UCSD-AML1 (cell line): ENCODE data around the gene NKPD1.

Experiments
- DNase-seq: peaks from one replicate; lab custom pipeline; 2025; ENCODE audit not compliant: unreplicated experiment; lab: John Stamatoyannopoulos, UW

NKPD1 gene

DNA sequence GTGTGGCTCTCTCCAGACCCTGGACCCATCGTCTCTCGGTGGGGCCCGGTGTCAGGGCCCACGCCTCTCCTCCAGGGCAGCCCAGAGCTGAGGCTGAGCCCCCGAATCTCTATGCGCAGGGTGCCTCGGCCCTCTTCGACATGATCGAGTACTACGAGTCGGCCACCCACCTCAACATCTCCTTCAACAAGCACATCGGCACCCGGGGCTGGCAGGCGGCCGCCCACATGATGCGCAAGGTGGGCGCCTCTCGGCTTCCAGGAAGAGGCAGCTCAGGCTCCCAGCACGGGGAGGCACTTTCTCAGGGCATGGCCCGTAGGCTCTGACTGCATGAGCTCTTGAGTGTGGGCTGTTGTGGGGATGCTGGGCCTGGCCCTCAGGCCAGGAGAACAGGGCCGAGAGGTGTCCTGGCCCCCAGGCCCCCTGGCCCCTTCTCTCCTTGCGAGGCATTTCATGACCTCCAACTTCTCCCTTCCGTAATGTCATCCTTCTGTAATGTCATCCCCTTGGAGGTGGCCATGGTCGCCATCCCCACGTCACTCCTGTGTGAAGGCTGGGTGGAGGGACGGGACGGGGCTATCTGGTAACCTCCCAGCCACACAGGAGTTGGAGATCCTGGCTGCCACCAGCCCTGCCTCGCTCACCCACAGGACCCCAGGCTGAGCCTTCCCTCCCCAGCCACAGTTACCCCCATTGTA is 19.4 kb downstream of the NKPD1 start:
- no peak for DNase-seq

- DNase-seq, result no peak
Observed at GRCh38 chr19:45140533-45140932, 20.2 kb downstream of the NKPD1 start.

DNA sequence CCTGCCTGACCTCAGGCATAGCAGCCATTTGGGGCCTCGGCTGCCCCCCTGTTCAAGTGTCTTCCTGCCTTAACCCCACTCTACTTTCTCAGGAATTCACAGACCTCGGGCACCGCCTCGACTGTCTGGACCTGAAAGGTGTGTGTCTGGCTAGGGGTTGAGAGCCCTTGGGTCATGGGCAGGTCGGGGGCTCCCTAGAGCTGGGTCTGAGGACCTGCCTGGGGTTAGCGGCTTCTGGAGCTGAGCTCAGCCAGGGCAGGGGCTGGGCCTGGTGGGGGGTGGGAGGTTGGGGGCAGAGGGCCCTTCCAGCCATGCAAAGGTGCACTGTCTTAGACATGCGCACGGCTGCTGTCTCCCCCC is 20.7 kb downstream of the NKPD1 start:
- no peak for DNase-seq

DNA sequence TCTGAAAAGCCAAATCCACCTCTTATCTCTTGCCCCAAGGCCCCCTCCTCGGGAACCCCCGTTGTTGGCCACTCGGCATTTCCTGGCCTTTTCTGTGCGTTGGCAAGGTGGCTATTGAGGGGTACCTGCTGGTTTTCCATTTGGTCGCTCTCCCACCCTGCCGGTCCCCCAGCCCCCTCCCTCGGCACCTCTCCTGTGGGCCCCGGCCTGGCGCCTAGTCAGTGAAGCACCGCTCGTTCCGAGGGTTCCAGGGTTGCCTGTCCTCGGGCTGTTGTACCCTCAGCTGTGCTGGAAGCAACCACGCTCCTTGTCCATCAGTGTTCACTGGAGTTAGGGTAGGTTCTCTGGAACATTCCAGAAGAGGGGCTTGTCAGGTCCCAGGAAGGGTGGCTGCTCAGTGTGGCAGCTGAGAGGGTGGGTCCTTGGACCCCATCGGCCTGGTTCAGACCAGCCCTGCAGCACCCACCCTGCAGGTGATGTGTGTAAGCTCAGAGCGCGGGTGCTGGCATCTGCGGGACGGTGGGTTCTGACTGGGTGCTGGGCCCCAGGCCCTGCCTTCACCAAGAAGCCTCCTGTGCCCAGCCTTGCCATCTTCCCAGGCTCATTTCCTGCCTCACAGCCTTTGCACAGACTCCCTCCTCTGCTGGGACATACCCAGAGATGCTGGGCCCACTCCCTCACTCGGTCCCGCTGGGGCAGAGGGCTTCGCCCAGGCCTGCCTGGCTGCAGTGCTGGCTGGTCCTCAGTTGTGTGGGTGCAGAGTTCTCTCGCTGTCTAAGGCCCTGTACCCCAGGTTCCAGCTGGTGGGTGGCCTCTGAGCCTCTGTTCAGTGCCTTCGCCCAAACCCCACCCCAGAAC is 21.3 kb downstream of the NKPD1 start:
- no peak for DNase-seq

DNA sequence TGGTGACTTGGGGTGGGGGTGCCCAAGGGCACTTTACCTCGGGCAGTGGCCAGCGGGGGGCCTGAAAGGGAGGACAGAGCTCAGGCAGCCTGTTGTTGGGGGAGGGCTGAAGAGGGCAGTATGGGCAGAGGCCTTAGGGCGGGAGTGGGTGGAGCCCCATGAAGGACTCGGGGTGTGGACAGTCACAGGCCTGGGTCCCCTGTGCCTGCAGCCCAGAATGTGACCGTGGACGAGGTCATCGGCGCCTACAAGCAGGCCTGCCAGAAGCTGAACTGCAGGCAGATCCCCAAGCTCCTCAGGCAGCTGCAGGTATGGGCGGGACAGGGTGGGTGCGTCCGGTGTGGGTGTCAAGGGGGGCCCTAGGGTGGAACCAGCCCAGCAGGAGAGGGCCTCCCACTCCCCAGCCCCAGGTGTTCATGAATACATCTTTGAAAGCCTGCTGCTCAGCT is 22.5 kb downstream of the NKPD1 start:
- DNase-seq, result no peak

DNA sequence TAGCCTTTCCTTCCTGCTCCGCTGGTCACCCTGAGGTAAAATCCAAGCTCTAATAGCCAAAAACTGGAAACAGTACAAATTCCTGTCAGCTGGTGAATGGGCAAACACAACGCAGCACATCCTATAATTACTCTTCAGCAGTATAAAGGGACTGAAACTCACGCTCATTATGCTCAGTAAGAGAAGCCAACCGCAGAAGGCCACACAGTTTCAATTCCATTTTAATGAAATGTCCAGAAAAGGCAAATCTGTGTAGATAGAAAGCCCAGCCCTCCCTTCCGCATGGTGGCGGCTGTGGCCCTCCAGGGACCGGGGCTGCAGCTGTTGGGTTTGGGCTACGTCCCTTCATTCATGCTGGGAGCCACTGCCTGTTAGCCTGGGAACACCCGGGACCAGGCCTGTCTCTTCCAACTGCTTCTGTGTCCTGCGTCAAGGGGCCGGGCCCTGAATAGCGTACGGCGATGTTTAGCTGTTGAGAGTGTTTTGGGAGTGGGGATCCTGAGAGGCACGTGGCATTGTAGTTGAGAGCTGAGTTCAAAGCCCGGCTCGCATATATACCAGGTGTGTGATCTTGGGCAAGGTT is 23.5 kb downstream of the NKPD1 start:
- no peak for DNase-seq

GRCh38 chr19:45136507-45137178 is 24.1 kb downstream of the NKPD1 start:
- no peak for DNase-seq

DNA sequence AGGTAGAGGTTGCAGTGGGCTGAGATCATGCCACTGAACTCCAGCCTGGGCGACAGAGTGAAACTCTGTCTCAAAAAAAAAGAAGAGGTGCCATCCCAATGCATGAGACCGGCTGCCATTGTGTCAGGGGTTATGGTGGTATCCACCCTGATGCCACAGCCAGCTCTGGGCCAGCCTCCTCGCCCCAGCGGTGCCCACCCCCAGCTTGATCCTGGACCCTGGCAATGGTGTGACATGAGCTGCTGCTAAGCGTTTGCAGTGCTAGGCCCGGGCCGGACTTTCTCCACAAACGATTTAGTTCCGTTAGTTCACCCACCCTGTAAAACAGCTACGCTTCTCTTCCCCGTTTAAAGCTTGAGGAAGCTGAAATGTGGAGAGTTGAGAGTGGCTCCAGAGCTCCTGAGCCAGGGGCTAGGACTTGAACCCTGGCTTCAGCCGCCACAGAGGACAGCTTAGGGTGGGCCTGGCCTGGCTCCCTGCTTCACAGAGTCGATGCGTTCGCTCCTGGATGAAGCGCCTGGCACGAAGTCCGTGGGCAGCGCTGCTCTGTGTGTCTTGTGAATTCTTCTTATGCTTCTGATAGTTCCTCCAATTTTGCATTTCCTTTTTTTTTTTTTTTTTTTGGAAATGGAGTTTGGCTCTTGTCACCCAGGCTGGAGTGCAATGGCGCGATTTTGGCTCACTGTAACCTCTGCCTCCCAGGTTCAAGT is 25.5 kb downstream of the NKPD1 start:
- DNase-seq, result no peak

GRCh38 chr19:45133661-45134060 is 27.1 kb downstream of the NKPD1 start:
- no peak for DNase-seq

DNA sequence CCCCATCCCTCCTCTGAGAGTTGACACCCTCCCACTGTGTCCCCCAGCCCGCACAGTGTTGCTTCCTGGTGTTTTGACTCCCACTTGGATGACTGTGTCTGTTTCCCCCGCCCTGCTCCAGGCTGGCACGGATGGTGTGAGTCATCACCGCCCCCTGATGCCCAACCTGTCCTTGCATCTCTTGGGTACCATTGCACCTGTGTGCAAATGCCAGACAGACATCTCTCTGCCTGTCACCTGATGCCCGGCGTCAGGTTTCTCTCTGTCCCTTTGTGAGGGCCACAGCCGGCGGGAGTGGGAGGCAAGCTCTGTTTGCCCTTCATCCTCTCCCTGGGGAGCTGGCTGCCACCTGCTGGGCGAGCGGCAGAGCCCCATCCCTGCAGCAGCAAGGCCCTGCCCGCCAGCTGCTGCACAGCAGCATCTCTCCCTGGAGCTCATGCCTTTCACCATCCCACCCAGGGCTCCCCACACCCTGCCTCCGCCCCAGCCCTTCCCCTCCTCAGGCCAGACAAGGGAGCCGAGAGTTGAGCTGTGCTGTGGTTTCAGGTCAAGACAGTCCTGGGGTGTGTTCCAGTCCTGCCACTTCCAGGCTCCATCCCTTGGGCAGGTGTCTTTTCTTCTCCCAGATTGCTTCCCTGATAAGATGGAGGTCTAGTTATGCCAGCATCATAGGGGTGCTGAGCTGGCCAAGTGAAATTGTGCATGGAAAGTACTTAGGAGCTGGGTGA is 29.7 kb downstream of the NKPD1 start:
- peak; percentile 26 for DNase-seq

GRCh38 chr19:45130236-45130635 is 30.5 kb downstream of the NKPD1 start:
- DNase-seq, result no peak

DNA sequence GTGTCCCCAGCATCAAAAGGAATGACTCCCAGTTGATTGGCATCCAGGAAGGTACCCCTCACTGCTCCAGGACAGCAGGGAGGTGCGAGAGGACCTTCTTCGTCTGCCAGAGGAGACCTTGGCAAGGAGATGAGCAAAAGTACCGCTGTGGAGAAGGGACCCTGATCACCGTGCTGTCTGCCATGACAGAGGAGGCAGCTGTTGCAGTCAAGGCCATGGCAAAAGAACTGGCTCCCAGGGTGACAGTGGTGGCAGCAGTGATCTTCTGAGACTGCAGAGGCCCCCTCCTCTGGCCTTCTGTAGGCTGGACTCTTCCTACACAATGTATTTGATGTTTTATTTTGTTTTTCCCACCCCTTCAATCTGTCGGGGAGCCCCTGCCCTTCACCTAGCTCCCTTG is 32.0 kb downstream of the NKPD1 start:
- no peak for DNase-seq

GRCh38 chr19:45128146-45128545 is 32.6 kb downstream of the NKPD1 start:
- no peak for DNase-seq

- DNase-seq, result no peak
Observed at GRCh38 chr19:45126654-45127053, 34.1 kb downstream of the NKPD1 start.

GRCh38 chr19:45125975-45126493 is 34.7 kb downstream of the NKPD1 start:
- peak; percentile 72 for DNase-seq

- DNase-seq, result no peak
Observed at GRCh38 chr19:45125360-45125759, 35.4 kb downstream of the NKPD1 start.

GRCh38 chr19:45124021-45124420 is 36.8 kb downstream of the NKPD1 start:
- DNase-seq, result no peak

DNA sequence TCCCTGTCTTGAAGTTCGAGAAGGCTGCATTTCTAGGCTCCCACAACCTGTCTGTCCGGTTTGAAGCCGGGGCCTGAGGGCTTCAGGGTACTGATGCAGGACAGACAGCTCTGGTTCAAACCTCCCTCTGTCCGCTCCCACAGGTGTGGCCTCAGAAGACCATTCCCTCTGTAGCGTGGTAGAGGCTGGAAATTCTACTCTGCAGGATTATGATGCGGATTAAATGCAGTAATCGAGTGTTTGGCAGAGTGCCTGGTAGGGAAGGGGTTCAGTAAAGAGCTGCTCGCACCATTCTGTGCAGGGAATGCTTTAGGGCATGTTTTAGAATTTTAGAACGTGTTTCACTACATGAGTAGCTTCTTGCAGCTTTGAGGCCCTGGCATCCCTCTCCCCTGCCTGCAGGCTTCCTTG is 37.3 kb downstream of the NKPD1 start:
- DNase-seq, result no peak

GRCh38 chr19:45122832-45123231 is 38.0 kb downstream of the NKPD1 start:
- DNase-seq, result no peak

DNA sequence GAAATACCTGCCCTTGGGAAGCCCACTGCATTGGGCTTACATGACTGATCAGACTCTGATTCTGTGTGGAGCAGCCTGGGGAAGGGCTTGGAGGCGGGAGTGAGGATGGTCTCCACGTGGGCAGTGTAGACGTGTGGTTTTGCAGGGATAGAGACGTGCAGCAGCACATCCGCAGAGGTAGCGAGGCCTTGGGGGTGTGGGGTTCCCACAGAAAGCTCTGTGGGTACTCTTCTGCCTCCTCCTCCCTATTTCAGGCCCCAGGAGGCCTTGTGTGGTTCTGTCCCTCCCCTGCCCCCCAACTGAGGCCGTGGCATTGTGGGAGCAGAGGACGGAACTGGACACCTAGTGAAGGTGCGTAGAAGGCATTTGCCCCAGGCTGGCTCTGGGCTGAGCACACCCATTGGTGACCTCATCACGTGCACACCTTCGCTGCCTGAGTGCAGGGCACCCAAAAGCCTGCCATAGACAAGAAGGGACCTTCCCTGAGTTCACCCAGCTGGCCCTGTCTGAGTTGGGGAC is 38.9 kb downstream of the NKPD1 start:
- DNase-seq, result no peak
